ENCODE measurements around the gene BCL2.

The BCL2 gene

GRCh38 chr18:63247926-63248325 is 71.6 kb downstream of the BCL2 start:
- no peak for TF ChIP-seq CTCF (conservative IDR thresholded peaks at IDR 0.05; ENCODE audit: low read length)
- no peak for DNase-seq (ENCODE audit: low read depth)
- H3K4me3 ChIP-seq (ENCODE audit: low read length) = no peak overlapping the region

DNA sequence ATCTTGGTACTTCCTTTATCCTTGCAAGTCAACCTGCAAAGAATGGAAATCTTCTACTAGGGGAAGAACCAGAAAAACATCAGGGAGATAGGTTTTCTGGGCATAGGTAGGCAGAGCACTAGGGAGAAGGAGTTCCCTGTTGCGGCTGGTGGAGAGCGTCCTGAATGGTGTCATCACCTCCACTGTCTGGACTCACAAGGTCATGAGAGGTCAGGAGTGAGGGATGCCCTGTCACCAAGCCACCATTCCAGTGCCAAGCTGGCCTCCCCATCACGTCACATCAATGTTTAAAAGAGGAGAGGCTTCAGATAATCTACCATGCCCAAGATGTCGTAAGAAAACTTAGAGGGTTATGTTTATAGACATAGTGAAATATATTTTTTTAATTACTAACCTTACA is 72.1 kb downstream of the BCL2 start:
- H3K4me3 ChIP-seq (ENCODE audit: low read length) = no peak overlapping the region
- no peak for DNase-seq (ENCODE audit: low read depth)
- TF ChIP-seq CTCF (conservative IDR thresholded peaks at IDR 0.05; ENCODE audit: low read length) = no peak

- DNase-seq (ENCODE audit: low read depth) = no peak
- no peak overlapping the region for H3K4me3 ChIP-seq (ENCODE audit: low read length)
- no peak for TF ChIP-seq CTCF (conservative IDR thresholded peaks at IDR 0.05; ENCODE audit: low read length)
These were observed 74.0 kb downstream of the BCL2 start for GRCh38 chr18:63245600-63245999.

GRCh38 chr18:63244607-63245006 is 75.0 kb downstream of the BCL2 start:
- TF ChIP-seq CTCF (conservative IDR thresholded peaks at IDR 0.05; ENCODE audit: low read length) = no peak
- peak; percentile 63 for DNase-seq (ENCODE audit: low read depth)
- H3K4me3 ChIP-seq (ENCODE audit: low read length) = no peak overlapping the region

- DNase-seq (ENCODE audit: low read depth) = no peak
- H3K4me3 ChIP-seq (ENCODE audit: low read length) = no peak overlapping the region
- TF ChIP-seq CTCF (conservative IDR thresholded peaks at IDR 0.05; ENCODE audit: low read length) = no peak
These were observed 77.8 kb downstream of the BCL2 start for GRCh38 chr18:63241760-63242159.

- no peak for DNase-seq (ENCODE audit: low read depth)
- TF ChIP-seq CTCF (conservative IDR thresholded peaks at IDR 0.05; ENCODE audit: low read length) = no peak
- H3K4me3 ChIP-seq (ENCODE audit: low read length) = no peak overlapping the region
These were observed 78.3 kb downstream of the BCL2 start for GRCh38 chr18:63241317-63241712.

DNA sequence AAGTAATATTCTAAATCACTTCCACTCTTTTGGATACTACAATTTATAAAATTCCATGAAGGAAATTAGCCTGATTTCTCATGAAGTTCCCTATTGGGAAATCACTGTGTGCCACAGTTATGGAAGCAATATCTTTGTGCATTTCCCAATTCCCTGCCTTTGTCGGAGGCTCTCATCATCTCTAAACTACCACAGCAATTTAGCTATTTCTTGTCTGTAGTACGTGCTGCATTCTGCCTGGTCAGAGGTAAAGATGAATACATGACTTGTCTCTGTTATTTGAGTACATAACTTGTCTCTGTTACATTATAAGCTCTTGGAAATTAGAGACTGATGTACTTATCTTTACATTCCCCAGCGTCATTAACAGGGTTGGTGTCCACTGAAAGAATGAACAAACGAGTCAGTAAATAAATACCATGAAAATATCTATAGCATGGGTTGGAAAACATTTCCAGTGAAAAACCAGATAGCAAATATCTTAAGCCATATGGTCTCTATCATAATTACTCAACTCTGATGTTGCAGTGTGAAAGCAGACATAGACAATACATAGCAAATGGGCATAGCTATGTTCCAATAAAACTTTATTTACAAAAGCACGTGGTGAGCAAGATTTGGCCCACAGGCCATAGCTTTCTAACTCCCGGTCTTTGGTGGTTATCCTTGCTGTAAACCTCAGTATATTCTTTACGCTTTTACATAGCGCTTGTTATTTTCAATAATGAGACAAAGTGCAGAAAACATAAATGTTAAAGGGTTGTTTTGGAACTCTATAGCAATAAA is 78.8 kb downstream of the BCL2 start:
- no peak overlapping the region for H3K4me3 ChIP-seq (ENCODE audit: low read length)
- TF ChIP-seq CTCF (conservative IDR thresholded peaks at IDR 0.05; ENCODE audit: low read length) = no peak
- DNase-seq (ENCODE audit: low read depth) = peak; percentile 55

Data from AG10803 (cell line).